ENCODE results near the gene SYCE3.
"Not testable (repeated sequence)": the region's sequence is repeated elsewhere in the genome, so short reads cannot be mapped to it uniquely, and the experiment has no call there.

Gene SYCE3

GRCh38 chr22:50562523-50563412, at the start of gene SYCE3:
SYCE3 (minus strand) TSS chr22:50562919; CDS start chr22:50556405, 6,514 bp downstream.
- peak; percentile 95 for DNase-seq

- DNase-seq, result no peak
Observed at GRCh38 chr22:50612168-50612527, 49.4 kb upstream of the SYCE3 start.

- DNase-seq, result no peak
Observed at GRCh38 chr22:50611341-50612060, 48.8 kb upstream of the SYCE3 start.

- DNase-seq, result no peak
Observed at GRCh38 chr22:50610581-50610980, 47.9 kb upstream of the SYCE3 start.

- DNase-seq, result no peak
Observed at GRCh38 chr22:50610041-50610451, 47.3 kb upstream of the SYCE3 start.

GRCh38 chr22:50609599-50609998, 46.9 kb upstream of the SYCE3 start:
- no peak for DNase-seq

GRCh38 chr22:50608996-50609395, 46.3 kb upstream of the SYCE3 start:
- no peak for DNase-seq

GRCh38 chr22:50608058-50608840, 45.5 kb upstream of the SYCE3 start:
- not testable (repeated sequence) for DNase-seq

- no peak for DNase-seq
Observed at GRCh38 chr22:50607659-50608020, 44.9 kb upstream of the SYCE3 start.

GRCh38 chr22:50606946-50607658, 44.4 kb upstream of the SYCE3 start:
- DNase-seq, result no peak

- no peak for DNase-seq
Observed at GRCh38 chr22:50606165-50606945, 43.6 kb upstream of the SYCE3 start.

- no peak for DNase-seq
Observed at GRCh38 chr22:50605613-50606074, 42.9 kb upstream of the SYCE3 start.

GRCh38 chr22:50605002-50605612, 42.4 kb upstream of the SYCE3 start:
- DNase-seq, result no peak

GRCh38 chr22:50604256-50605001, 41.7 kb upstream of the SYCE3 start:
- no peak for DNase-seq

- DNase-seq, result no peak
Observed at GRCh38 chr22:50603511-50604255, 41.0 kb upstream of the SYCE3 start.

GRCh38 chr22:50602338-50602700, 39.6 kb upstream of the SYCE3 start:
- no peak for DNase-seq

- no peak for DNase-seq
Observed at GRCh38 chr22:50601669-50602337, 39.1 kb upstream of the SYCE3 start.

GRCh38 chr22:50600967-50601668, 38.4 kb upstream of the SYCE3 start:
- DNase-seq, result no peak

- no peak for DNase-seq
Observed at GRCh38 chr22:50600538-50600937, 37.8 kb upstream of the SYCE3 start, which contains the start of gene MAPK8IP2. MAPK8IP2 (plus strand) TSS chr22:50600793; CDS start chr22:50600819, 26 bp downstream.
